A549 (cell line): ENCODE measurements around the gene GPR63. TPM values are rescaled to one million over a fixed set of nuclear protein-coding genes. Genes with fewer than 3 reads are reported as not detected.

Source experiments
- ATAC-seq, 2 experiments: fragments of 200-7000 bp in 1 of 2; fragments of >200 bp in 1 of 2; cut with Nextera tagmentation in 1 of 2; cut with Tn5 transposase in 1 of 2; 3 replicates each; pipeline versions ENCODE4 v1.8.0 to v1.9.1; 2018 to 2020; ENCODE audit warnings: mild to moderate bottlenecking in 1 of 2, moderate library complexity in 1 of 2
- CTCF ChIA-PET: fragments of 300-600 bp; sonication (Branson Sonifier 250); formaldehyde crosslinking; extraction: SDS; loops from one replicate; lab custom pipeline; 2021; ENCODE audit warnings: antibody characterized with exemption, inconsistent platforms; lab: Yijun Ruan, JAX
- POLR2A ChIA-PET: fragments of 350-600 bp; formaldehyde crosslinking; extraction: SDS; loops from one replicate; lab custom pipeline; 2021; ENCODE audit warnings: antibody characterized with exemption, inconsistent platforms; lab: Yijun Ruan, JAX
- DNase-seq, 2 experiments: peaks; one replicate each; pipeline versions ENCODE4 v3.0.0 to v3.0.0-alpha.2; 2011 to 2016; ENCODE audit warnings: low read depth in 1 of 2, low spot score in 1 of 2
- FAIRE-seq: peaks from 2 replicates; lab custom pipeline; 2011; peaks lifted over from hg19 to GRCh38; lab: Jason Lieb, UNC
- H3K27ac ChIP-seq, 2 experiments: fragments of >200 bp; sonication (Bioruptor Twin); formaldehyde crosslinking; 3 replicates each; pipeline ENCODE4 v1.5.1; 2016 to 2017
- H3K4me1 ChIP-seq: fragments of >200 bp; sonication (Bioruptor Twin); formaldehyde crosslinking; 3 replicates; pipeline ENCODE4 v1.6.1; 2016
- H3K4me2 ChIP-seq: fragments of >200 bp; sonication (Bioruptor Twin); formaldehyde crosslinking; 3 replicates; pipeline ENCODE4 v1.6.1; 2016
- H3K4me3 ChIP-seq: fragments of >200 bp; sonication (Bioruptor Twin); formaldehyde crosslinking; 3 replicates; pipeline ENCODE4 v1.5.1; 2016
- H3K9me3 ChIP-seq: fragments of >200 bp; sonication (Bioruptor Twin); formaldehyde crosslinking; 3 replicates; pipeline ENCODE4 v1.6.1; 2016
- CBX8 ChIP-seq: fragments of 200-600 bp; sonication (generic); IDR thresholded peaks from 2 replicates; pipeline ENCODE4 v1.6.1; 2016
- CEBPB ChIP-seq, 2 experiments: fragments of >200 bp in 1 of 2; sonication (Bioruptor Twin) in 1 of 2; formaldehyde crosslinking in 1 of 2; IDR thresholded peaks; 2 replicates each; pipeline ENCODE4 v1.6.1; 2012 to 2016
- EHF ChIP-seq: fragments of 250-450 bp; sonication (Bioruptor Pico); IDR thresholded peaks from 2 replicates; pipeline ENCODE4 v1.5.0; 2020; ENCODE audit warnings: mild to moderate bottlenecking
- EP300 ChIP-seq, 2 experiments: fragments of >200 bp; sonication (Bioruptor Twin); formaldehyde crosslinking; IDR thresholded peaks; 2 replicates in 1 of 2; 3 replicates in 1 of 2; pipeline ENCODE4 v1.6.1; 2016 to 2017
- HDAC2 ChIP-seq: fragments of 200-600 bp; sonication (generic); IDR thresholded peaks from 2 replicates; pipeline ENCODE4 v1.6.1; 2016
- HEYL ChIP-seq: fragments of 250-450 bp; sonication (Bioruptor Pico); IDR thresholded peaks from 2 replicates; pipeline ENCODE4 v1.8.0; 2021; ENCODE audit warnings: mild to moderate bottlenecking, moderate library complexity
- HOXA7 ChIP-seq: fragments of 250-450 bp; sonication (Bioruptor Pico); IDR thresholded peaks from 2 replicates; pipeline ENCODE4 v1.5.0; 2020; ENCODE audit warnings: mild to moderate bottlenecking, moderate library complexity
- HOXB13 ChIP-seq: fragments of 250-450 bp; sonication (Bioruptor Pico); IDR thresholded peaks from 2 replicates; pipeline ENCODE4 v1.5.0; 2020; ENCODE audit warnings: low read depth, mild to moderate bottlenecking, moderate library complexity
- KDM5A ChIP-seq: fragments of 200-600 bp; sonication (generic); IDR thresholded peaks from 2 replicates; pipeline ENCODE4 v1.6.1; 2016; ENCODE audit warnings: antibody characterized with exemption, mild to moderate bottlenecking
- MAZ ChIP-seq: fragments of 150-350 bp; IDR thresholded peaks from 2 replicates; pipeline ENCODE4 v1.6.1; 2014; ENCODE audit warnings: antibody characterized with exemption, low read depth, low read length, borderline replicate concordance
- MYC ChIP-seq: IDR thresholded peaks from 2 replicates; pipeline ENCODE4 v1.6.1; 2012; ENCODE audit warnings: mild to moderate bottlenecking, inconsistent platforms, low read length, improper control_type of control experiment, borderline replicate concordance
- NFE2L2 ChIP-seq: fragments of 150-350 bp; conservative IDR thresholded peaks from 2 replicates; pipeline ENCODE4 v1.6.1; 2014; ENCODE audit warnings: low read length
- POLR2A ChIP-seq: IDR thresholded peaks from 2 replicates; pipeline ENCODE4 v1.6.1; 2012; ENCODE audit warnings: mild to moderate bottlenecking, low read length
- POLR2AphosphoS2 ChIP-seq: conservative IDR thresholded peaks from 2 replicates; pipeline ENCODE4 v1.6.1; 2012; ENCODE audit warnings: low read length, improper control_type of control experiment, inconsistent platforms
- RAD21 ChIP-seq, 2 experiments: fragments of >200 bp in 1 of 2; sonication (Bioruptor Twin) in 1 of 2; formaldehyde crosslinking in 1 of 2; IDR thresholded peaks in 1 of 2; conservative IDR thresholded peaks in 1 of 2; 2 replicates in 1 of 2; 3 replicates in 1 of 2; pipeline ENCODE4 v1.6.1; 2012 to 2018; ENCODE audit warnings: inconsistent platforms in 1 of 2
- RARB ChIP-seq: fragments of 250-450 bp; sonication (Bioruptor Pico); IDR thresholded peaks from 2 replicates; pipeline ENCODE4 v1.8.0; 2021; ENCODE audit warnings: mild to moderate bottlenecking, moderate library complexity
- SMC3 ChIP-seq: fragments of >200 bp; sonication (Bioruptor Twin); formaldehyde crosslinking; IDR thresholded peaks from 3 replicates; pipeline ENCODE4 v1.6.1; 2018; ENCODE audit warnings: inconsistent platforms
- TFCP2L1 ChIP-seq: fragments of 250-450 bp; sonication (Bioruptor Pico); IDR thresholded peaks from 2 replicates; pipeline ENCODE4 v1.5.0; 2021; ENCODE audit warnings: mild to moderate bottlenecking
- ZC3H11A ChIP-seq: fragments of 450-650 bp; IDR thresholded peaks from 2 replicates; pipeline ENCODE4 v1.6.1; 2014; ENCODE audit warnings: antibody characterized with exemption, mild to moderate bottlenecking
- ZFP36 ChIP-seq: fragments of 450-650 bp; IDR thresholded peaks from 2 replicates; pipeline ENCODE4 v1.6.1; 2014; ENCODE audit warnings: borderline replicate concordance; ENCODE audit not compliant: partially characterized antibody
- ZNF302 ChIP-seq: fragments of 250-450 bp; sonication (Bioruptor Pico); IDR thresholded peaks from 2 replicates; pipeline ENCODE4 v1.9.0; 2021; ENCODE audit warnings: inconsistent platforms, mild to moderate bottlenecking, moderate library complexity
- WGBS: methylation state at CpG from one replicate; pipeline ENCODE4 v1.1.6; 2017; ENCODE audit errors: missing lambda C conversion rate; 5-methylcytosine and 5-hydroxymethylcytosine counted together
- polyA plus RNA-seq, 4 experiments: library from polyadenylated mRNA; depleted of rRNA in 3 of 4; stranded (reverse); fragments of >200 nt; fragmentation: RNase III in 1 of 4; extraction: RNeasy Plus Mini Kit Qiagen cat#74134 plus additional on column Dnase treatment in 1 of 4; gene quantifications; 2 replicates in 3 of 4; 3 replicates in 1 of 4; pipeline ENCODE4 v1.2.3, GENCODE V29; 2011 to 2017
- TF ChIP-seq, protein P1 (sequence below): fragments of 450-650 bp; IDR thresholded peaks from 2 replicates; pipeline ENCODE4 v1.6.1; 2014; ENCODE audit warnings: antibody characterized with exemption
- TF ChIP-seq, protein P2 (sequence below): fragments of 150-350 bp; IDR thresholded peaks from 2 replicates; pipeline ENCODE4 v1.6.1; 2014; ENCODE audit warnings: low read depth, mild to moderate bottlenecking, low read length
- TF ChIP-seq, protein P3 (sequence below): fragments of >200 bp; sonication (Bioruptor Twin); formaldehyde crosslinking; IDR thresholded peaks from 2 replicates; pipeline ENCODE4 v1.6.1; 2016

The GPR63 gene
- polyA plus RNA-seq, 2 of the 4 experiments (the other 2 are of a cell fraction), result 0.48 to 0.67 TPM

DNA sequence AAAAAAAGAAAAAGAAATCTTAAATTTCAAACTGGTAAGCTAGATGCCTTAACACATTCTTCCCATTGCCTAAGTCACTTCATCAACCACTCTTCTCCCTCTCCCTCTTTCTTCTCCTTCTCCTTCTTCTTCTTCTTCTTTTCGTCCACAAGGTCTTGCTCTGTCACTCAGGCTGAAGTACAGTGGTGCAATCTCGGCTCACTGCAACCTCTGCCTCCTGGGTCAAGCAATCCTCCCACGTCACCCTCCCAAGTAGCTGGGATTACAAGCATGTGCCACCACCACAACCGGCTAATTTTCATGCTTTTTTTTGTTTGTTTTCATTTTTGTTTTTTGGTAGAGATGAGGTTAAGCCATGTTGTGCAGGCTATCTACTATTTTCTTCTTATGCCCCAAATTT is 60.2 kb downstream of the GPR63 start:
- TF ChIP-seq CBX8 (no peak), CEBPB (IDR thresholded peaks at IDR 0.05) (no peak), HDAC2 (no peak), MAZ (no peak), ZFP36 (no peak), MYC (no peak), RARB (CRISPR knock-in tag) (no peak), POLR2AphosphoS2 (no peak), SMC3 (no peak)
- TF ChIP-seq, protein P1, sequence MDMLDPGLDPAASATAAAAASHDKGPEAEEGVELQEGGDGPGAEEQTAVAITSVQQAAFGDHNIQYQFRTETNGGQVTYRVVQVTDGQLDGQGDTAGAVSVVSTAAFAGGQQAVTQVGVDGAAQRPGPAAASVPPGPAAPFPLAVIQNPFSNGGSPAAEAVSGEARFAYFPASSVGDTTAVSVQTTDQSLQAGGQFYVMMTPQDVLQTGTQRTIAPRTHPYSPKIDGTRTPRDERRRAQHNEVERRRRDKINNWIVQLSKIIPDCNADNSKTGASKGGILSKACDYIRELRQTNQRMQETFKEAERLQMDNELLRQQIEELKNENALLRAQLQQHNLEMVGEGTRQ, result no peak
- FAIRE-seq, result no peak
- no peak overlapping the region for H3K4me3 ChIP-seq
- no peak for ATAC-seq
- ChIA-PET CTCF (no interaction called here), POLR2A (no interaction called here)
- no peaks in the 10 kb centered on the region for H3K4me1 ChIP-seq
- H3K27ac ChIP-seq, result no peak overlapping the region
- no peaks in the 10 kb centered on the region for H3K9me3 ChIP-seq
- 21% methylated on average over 4 of the region's 4 CpGs for WGBS
- no peak for DNase-seq
- H3K4me2 ChIP-seq, result no peak overlapping the region

DNA sequence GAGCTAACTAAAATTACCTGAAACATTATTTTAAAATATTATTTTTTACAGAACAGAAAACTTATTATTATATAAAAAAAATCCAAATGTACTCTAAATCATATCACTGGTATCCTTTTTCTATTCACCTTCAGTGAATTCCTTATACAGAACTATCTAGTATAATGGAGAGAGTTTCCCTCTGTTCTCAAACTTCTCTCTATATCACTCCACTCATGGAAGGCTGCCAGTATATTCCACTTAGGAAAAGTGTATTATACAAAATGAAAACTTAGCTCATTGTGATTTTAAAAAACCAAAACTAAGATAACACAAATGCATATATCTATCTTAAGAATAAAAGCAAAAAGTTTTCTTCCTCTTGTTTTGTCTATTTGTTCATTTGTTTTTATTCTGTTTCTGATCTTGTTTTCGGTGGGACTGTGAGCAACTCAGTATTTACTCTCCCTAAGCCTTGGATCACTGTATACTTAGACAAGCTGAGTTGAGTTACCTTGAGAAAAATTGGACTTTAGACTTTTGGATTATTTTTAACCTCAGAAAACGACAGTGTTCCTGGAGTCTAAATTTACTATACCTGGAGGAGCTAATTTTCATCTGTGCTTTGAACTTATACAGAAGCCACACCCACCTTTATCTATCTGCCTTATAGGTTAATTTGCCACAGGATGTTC is 61.4 kb downstream of the GPR63 start:
- no peaks in the 10 kb centered on the region for H3K4me1 ChIP-seq
- no peak for TF ChIP-seq EP300 (IDR thresholded peaks at IDR 0.05)
- no peak for TF ChIP-seq ZNF302 (CRISPR knock-in tag)
- no peak for TF ChIP-seq HEYL
- TF ChIP-seq TFCP2L1 (CRISPR knock-in tag), result no peak
- TF ChIP-seq HOXA7 (CRISPR knock-in tag), result no peak
- TF ChIP-seq RAD21 (conservative IDR thresholded peaks at IDR 0.05 in 1 of 2, IDR thresholded peaks at IDR 0.05 in 1 of 2), result no peak
- no peak for TF ChIP-seq ZFP36
- TF ChIP-seq POLR2A, result no peak
- TF ChIP-seq, protein P2, sequence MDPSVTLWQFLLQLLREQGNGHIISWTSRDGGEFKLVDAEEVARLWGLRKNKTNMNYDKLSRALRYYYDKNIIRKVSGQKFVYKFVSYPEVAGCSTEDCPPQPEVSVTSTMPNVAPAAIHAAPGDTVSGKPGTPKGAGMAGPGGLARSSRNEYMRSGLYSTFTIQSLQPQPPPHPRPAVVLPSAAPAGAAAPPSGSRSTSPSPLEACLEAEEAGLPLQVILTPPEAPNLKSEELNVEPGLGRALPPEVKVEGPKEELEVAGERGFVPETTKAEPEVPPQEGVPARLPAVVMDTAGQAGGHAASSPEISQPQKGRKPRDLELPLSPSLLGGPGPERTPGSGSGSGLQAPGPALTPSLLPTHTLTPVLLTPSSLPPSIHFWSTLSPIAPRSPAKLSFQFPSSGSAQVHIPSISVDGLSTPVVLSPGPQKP, result no peak
- no peak for TF ChIP-seq HOXB13 (CRISPR knock-in tag)
- TF ChIP-seq, protein P1, result no peak
- no peak for TF ChIP-seq NFE2L2
- TF ChIP-seq, protein P3, sequence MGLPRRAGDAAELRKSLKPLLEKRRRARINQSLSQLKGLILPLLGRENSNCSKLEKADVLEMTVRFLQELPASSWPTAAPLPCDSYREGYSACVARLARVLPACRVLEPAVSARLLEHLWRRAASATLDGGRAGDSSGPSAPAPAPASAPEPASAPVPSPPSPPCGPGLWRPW, result no peak
- TF ChIP-seq ZC3H11A, result no peak
- H3K4me3 ChIP-seq, result no peak overlapping the region
- 3% methylated on average over 2 of the region's 2 CpGs for WGBS
- CTCF ChIA-PET, result no interaction called here
- no peaks in the 10 kb centered on the region for H3K9me3 ChIP-seq
- POLR2A ChIA-PET, result no interaction called here
- DNase-seq (no peak), FAIRE-seq (no peak), ATAC-seq (no peak)
- H3K4me2 ChIP-seq, result no peak overlapping the region
- H3K27ac ChIP-seq, result no peak overlapping the region

DNA sequence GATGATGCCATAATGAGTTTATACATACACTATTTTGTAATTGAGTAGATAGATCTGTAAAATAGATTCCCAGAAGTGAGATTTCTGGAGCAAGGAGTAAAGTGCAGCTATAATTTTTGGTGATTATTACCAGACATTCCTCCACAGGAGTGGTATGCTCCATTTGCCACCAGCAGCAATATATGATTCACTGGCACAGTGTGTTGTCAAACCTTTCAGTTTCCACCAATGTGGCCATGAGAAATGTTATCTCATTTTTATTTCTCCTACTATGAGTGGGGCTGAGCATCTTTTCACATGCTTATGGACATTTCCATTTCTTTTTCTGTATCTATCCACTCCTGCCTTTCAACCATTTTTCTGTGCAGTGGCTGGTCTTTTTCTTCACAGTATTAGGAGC is 70.5 kb downstream of the GPR63 start:
- ATAC-seq (no peak), DNase-seq (no peak), FAIRE-seq (no peak)
- Histone ChIP-seq H3K4me1 (no peaks in the 10 kb centered on the region), H3K4me3 (no peak overlapping the region), H3K4me2 (no peak overlapping the region), H3K9me3 (no peaks in the 10 kb centered on the region), H3K27ac (no peak overlapping the region)
- ChIA-PET POLR2A (no interaction called here), CTCF (no interaction called here)
- TF ChIP-seq KDM5A (no peak), EHF (CRISPR knock-in tag) (no peak)
- TF ChIP-seq, protein P1, result no peak
